AG10803 (cell line): ENCODE data around the gene SLC12A6.

Experiments used
- DNase-seq: peaks from one replicate; pipeline ENCODE4 v3.0.0; 2010; ENCODE audit warnings: low read depth
- H3K4me3 ChIP-seq: 2 replicates; pipeline ENCODE4 v1.5.1; 2011; ENCODE audit warnings: mild to moderate bottlenecking, low read length, control low read depth
- CTCF ChIP-seq: conservative IDR thresholded peaks from 2 replicates; pipeline ENCODE4 v1.5.1; 2011; ENCODE audit warnings: mild to moderate bottlenecking, low read length, control low read depth, inconsistent platforms

SLC12A6 gene

GRCh38 chr15:34223904-34224596 lies 113.5 kb downstream of the SLC12A6 start:
- H3K4me3 ChIP-seq, result peak overlapping the region; percentile 99
- peak; percentile 8 for DNase-seq
- TF ChIP-seq CTCF, result no peak

- no peak for TF ChIP-seq CTCF
- H3K4me3 ChIP-seq, result no peak overlapping the region
- DNase-seq, result peak; percentile 51
Measured at GRCh38 chr15:34217587-34218225, 119.9 kb downstream of the SLC12A6 start.

GRCh38 chr15:34216527-34217270 lies 120.9 kb downstream of the SLC12A6 start:
- no peak overlapping the region for H3K4me3 ChIP-seq
- no peak for TF ChIP-seq CTCF
- DNase-seq, result no peak

- TF ChIP-seq CTCF, result no peak
- no peak for DNase-seq
- H3K4me3 ChIP-seq, result no peak overlapping the region
Measured at GRCh38 chr15:34214135-34214534, 123.4 kb downstream of the SLC12A6 start.

- DNase-seq, result no peak
- no peak overlapping the region for H3K4me3 ChIP-seq
- no peak for TF ChIP-seq CTCF
Measured at GRCh38 chr15:34213690-34214089, 123.9 kb downstream of the SLC12A6 start.

GRCh38 chr15:34209421-34210282 lies 127.9 kb downstream of the SLC12A6 start, which contains the start of gene KATNBL1:
TSS of gene KATNBL1 (minus strand) at chr15:34210096. CDS start at chr15:34163676, 46,420 bp downstream.
- H3K4me3 ChIP-seq, result peak within 1 kb of the TSS; percentile 81
- peak; percentile 81 for TF ChIP-seq CTCF
- DNase-seq, result peak; percentile 89
